Heart left ventricle (tissue), 16 donors: ENCODE data around the gene NPFFR1. TPM values are rescaled to one million over a fixed set of nuclear protein-coding genes. Genes with fewer than 3 reads are reported as not detected.

Source experiments
- ATAC-seq, 4 donors: fragments of 200-7000 bp; cut with Tn5 transposase; one replicate each; pipeline ENCODE4 v1.9.1; 2020 to 2022; ENCODE audit warnings: moderate library complexity in 4 of 4, mild to moderate bottlenecking in 3 of 4, moderate number of reproducible peaks in 1 of 4
- DNase-seq, 5 donors: peaks; one replicate each; pipeline ENCODE4 v3.0.0-alpha.2; 2020
- H3K27ac ChIP-seq, 12 donors: fragments of 200-600 bp; sonication (generic) in 4 of 12; one replicate each; pipeline versions ENCODE4 v1.5.0 to v1.8.0; 2016 to 2022; ENCODE audit warnings: mild to moderate bottlenecking in 2 of 12
- H3K27me3 ChIP-seq, 9 donors: fragments of 200-600 bp; sonication (generic) in 2 of 9; one replicate each; pipeline versions ENCODE4 v1.5.1 to v1.8.0; 2016 to 2022; ENCODE audit warnings: mild to moderate bottlenecking in 3 of 9
- H3K36me3 ChIP-seq, 9 donors: fragments of 200-600 bp; sonication (generic) in 2 of 9; one replicate each; pipeline versions ENCODE4 v1.5.0 to v1.8.0; 2018 to 2022; ENCODE audit warnings: mild to moderate bottlenecking in 2 of 9
- H3K4me1 ChIP-seq, 12 donors: fragments of 200-600 bp; sonication (generic) in 4 of 12; one replicate each; pipeline versions ENCODE4 v1.5.0 to v1.8.0; 2016 to 2022; ENCODE audit warnings: mild to moderate bottlenecking in 3 of 12
- H3K4me3 ChIP-seq, 12 donors: fragments of 200-600 bp; sonication (generic) in 4 of 12; one replicate each; pipeline versions ENCODE4 v1.5.0 to v1.8.0; 2017 to 2022; ENCODE audit warnings: mild to moderate bottlenecking in 9 of 12, moderate library complexity in 4 of 12
- H3K9me3 ChIP-seq, 12 donors: fragments of 200-600 bp; sonication (generic) in 4 of 12; one replicate each; pipeline versions ENCODE4 v1.5.0 to v1.8.0; 2016 to 2022; ENCODE audit warnings: mild to moderate bottlenecking in 1 of 12
- CTCF ChIP-seq, 12 donors: fragments of 200-600 bp; sonication (generic) in 4 of 12; IDR thresholded peaks; one replicate each; pipeline versions ENCODE4 v1.5.0 to v1.8.0; 2018 to 2022; ENCODE audit warnings: antibody characterized with exemption in 12 of 12, mild to moderate bottlenecking in 5 of 12
- POLR2A ChIP-seq, 2 donors: fragments of 450-650 bp; IDR thresholded peaks; one replicate each; pipeline ENCODE4 v1.6.1; 2017; ENCODE audit warnings: antibody characterized with exemption in 2 of 2, mild to moderate bottlenecking in 2 of 2, moderate library complexity in 2 of 2
- WGBS, 4 donors: extraction: QIAGEN DNeasy Blood & Tissue Kit in 2 of 4; methylation state at CpG; one replicate each; pipeline versions ENCODE4 v1.1.5 to v1.1.7; 2013 to 2018; 5-methylcytosine and 5-hydroxymethylcytosine counted together
- intact Hi-C, 10 donors: fragments of 100-400 bp; cut with DNase I; formaldehyde crosslinking; loops; one replicate each; pipeline versions ENCODE4 v1.11.1 to v1.14.2; 2022
- polyA plus RNA-seq, 2 donors: library from polyadenylated mRNA; stranded (reverse); fragments of 200-250 nt; gene quantifications; one replicate each; pipeline ENCODE4 v1.2.3, GENCODE V29; 2013
- total RNA-seq, 9 donors: library from RNA; depleted of rRNA in 2 of 9; stranded (reverse); fragments of >200 nt in 2 of 9; fragmentation: NEBNext Ultra II Directional in 3 of 9; extraction: Animal tissue kit (Norgen Biotek cat#: 25700) in 3 of 9; gene quantifications; one replicate each; pipeline versions ENCODE4 v1.1.0 to v1.2.4, GENCODE V29; 2016 to 2023
- donor health status: ischemic (EF 13 %, LVEDD 7.1; RV severe dilation, severe dysfunction).
- donor health status: healthy with polysubstance abuse.
- donor health status: DM: no; HTN: yes; CAD: no.
- donor health status: DM: no; HTN: no; CAD: no.
- donor health status: ischemic (EF 25% LVEDD 6.9; RV normal size, moderate dysfunction).
- donor health status: ischemic (EF 25% LVEDD 5.7; RV mildly dilated, moderate dysfunction).
- donor health status: healthy.
- donor health status: DM: yes; HTN: yes; CAD: no.
- donor health status: ischemic (EF 35%, LVEDD 5.7; RV mildly dilated, moderate dysfunction).
- donor health status: nonischemic (EF 11% LVEDD 7.7; RV severe dilation, severe dysfunction).
- donor health status: DM: yes; HTN: yes; CAD: no.
- donor health status: PGD.
- donor health status: ischemic (EF 29% LVEDD 5.4; RV normal size, mild dysfunction).
- donor health status: nonischemic (EF 23%, LVEDD 6.1; RV moderate dilation, normal function).

Gene NPFFR1
- total and polyA plus RNA-seq, 11 donors: 0.52 TPM; not detected in 10

DNA sequence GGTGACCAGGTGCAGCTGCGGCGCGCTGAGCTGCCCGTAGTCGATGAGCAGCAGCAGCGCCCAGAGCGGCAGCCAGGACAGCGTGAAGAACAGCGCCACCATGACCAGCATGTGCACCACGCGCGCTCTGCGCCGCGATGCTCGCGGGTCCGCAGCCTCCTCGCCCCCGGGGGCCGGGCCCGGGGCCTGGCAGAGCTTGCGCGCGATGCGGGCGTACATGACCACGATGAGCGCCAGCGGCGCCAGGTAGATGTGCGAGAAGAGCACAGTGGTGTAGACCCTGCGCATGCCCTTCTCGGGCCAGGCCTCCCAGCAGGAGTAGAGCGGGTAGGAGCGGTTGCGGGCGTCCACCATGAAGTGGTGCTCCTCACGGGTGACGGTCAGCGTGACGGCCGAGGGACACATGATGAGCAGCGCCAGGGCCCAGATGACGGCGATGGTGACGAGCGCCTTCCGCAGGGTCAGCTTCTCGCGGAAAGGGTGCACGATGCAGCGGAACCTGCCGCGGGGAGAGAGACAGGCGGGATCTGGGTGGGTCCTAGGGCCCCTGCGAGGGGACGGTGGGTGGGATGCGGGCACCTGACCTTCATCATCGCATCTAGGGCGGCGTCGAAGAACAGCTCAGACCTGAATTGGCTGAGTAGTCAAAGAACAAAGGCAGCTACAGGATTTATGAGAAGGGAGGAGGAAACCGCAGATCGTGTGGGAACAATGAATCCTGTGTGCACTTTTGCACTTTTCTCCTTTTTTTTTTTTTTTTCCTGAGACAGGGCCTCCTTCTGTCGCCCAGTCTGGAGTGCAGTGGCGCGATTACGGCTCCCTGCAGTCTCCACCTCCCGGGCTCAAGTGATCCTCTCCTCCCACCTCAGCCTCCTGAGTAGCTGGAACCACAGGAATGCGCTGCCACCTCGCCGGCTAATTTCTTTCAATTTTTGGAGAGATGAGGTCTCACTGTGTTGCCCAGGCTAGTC, 28.2 kb downstream of the NPFFR1 start:
- Histone ChIP-seq H3K27me3 (peaks cover 13 to 46% (median 23%) of the 10 kb centered on the region in 9 donors), H3K9me3 (peaks cover 0 to 4% (median 0%) of the 10 kb centered on the region in 12 donors), H3K36me3 (no peaks in the 10 kb centered on the region), H3K4me3 (peak overlapping the region in 8 of 12 donors; percentile 3 to 27 (median 15)), H3K4me1 (peaks cover 0 to 13% (median 6%) of the 10 kb centered on the region in 12 donors), H3K27ac (no peak overlapping the region)
- TF ChIP-seq CTCF (IDR thresholded peaks at IDR 0.05) (peak in 1 of 12 donors; percentile 3), POLR2A (IDR thresholded peaks at IDR 0.05) (no peak)
- intact Hi-C loops: no loop called here
- DNase-seq (no peak), ATAC-seq (peak in 3 of 4 donors; percentile 22 to 57 (median 47))
- WGBS, 4 donors: 13 to 32% (median 21%) methylated on average over 32 to 73 of the region's 73 CpGs

GRCh38 chr10:70254778-70255328, 29.0 kb downstream of the NPFFR1 start:
- Histone ChIP-seq H3K4me3 (peak overlapping the region in 4 of 12 donors; percentile 18 to 27 (median 24)), H3K27ac (no peak overlapping the region), H3K36me3 (no peaks in the 10 kb centered on the region), H3K27me3 (peaks cover 13 to 45% (median 23%) of the 10 kb centered on the region in 9 donors), H3K9me3 (peaks cover 0 to 4% (median 0%) of the 10 kb centered on the region in 12 donors), H3K4me1 (peaks cover 0 to 13% (median 6%) of the 10 kb centered on the region in 12 donors)
- DNase-seq (no peak), ATAC-seq (no peak)
- TF ChIP-seq POLR2A (IDR thresholded peaks at IDR 0.05) (no peak), CTCF (IDR thresholded peaks at IDR 0.05) (no peak)
- intact Hi-C loops: no loop called here
- WGBS, 4 donors: 18 to 70% (median 44%) methylated on average over 2 to 40 of the region's 40 CpGs

DNA sequence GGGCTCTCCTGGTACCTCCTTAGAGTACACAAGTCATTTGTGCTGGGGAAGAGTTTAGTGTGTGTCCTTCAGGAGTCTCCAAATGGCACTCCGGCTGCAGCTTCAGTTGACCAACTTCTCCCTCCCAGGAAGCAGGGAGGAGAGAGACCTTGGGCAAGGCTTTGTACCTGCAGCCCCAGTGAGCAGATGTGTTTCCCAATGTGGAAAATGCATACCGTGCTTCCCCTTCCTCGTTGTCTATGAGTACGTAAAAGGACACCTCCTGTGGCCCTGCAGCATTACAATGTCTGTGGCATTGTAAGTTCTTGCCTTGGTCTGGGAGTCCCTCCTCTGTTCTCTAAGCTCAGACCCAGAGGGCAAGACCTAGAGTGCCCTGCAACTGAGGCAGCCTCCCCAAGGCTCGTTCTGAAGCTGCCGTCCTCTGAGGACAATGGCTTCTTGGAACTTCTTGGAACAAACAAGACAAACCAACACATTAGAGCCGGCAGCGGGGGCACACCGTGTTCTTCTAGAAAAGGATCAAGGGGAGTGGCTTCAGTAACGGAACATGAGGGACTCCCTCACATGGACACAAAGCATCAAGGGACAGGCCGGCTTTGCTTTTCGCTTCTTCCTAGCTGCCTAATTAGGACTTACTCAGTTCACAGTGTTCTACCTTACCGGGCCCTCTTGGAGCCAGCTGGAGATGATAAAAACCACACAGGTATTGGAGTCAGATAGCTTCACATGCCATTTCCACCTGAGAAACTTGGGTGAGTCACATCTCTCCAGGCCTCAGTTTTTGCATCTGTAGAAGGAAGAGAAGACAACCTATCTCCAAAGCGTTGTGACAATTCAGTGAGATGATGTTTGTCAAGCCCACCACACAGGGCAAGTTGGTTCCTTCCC, 29.7 kb downstream of the NPFFR1 start:
- Histone ChIP-seq H3K27ac (no peak overlapping the region), H3K27me3 (peaks cover 13 to 39% (median 23%) of the 10 kb centered on the region in 9 donors), H3K4me1 (peaks cover 0 to 13% (median 6%) of the 10 kb centered on the region in 12 donors), H3K9me3 (peaks cover 0 to 4% (median 0%) of the 10 kb centered on the region in 12 donors), H3K4me3 (no peak overlapping the region), H3K36me3 (no peaks in the 10 kb centered on the region)
- WGBS, 4 donors: 80 to 90% (median 86%) methylated on average over 14 of the region's 14 CpGs
- TF ChIP-seq CTCF (IDR thresholded peaks at IDR 0.05) (no peak), POLR2A (IDR thresholded peaks at IDR 0.05) (no peak)
- DNase-seq (no peak), ATAC-seq (no peak)
- intact Hi-C loops: no loop called here
